Progenitor cell of endocrine pancreas (in vitro differentiated cells): ENCODE measurements around the gene RAB31. TPM values are rescaled to one million over a fixed set of nuclear protein-coding genes. Genes with fewer than 3 reads are reported as not detected.

Experiments used
- DNase-seq: peaks from one replicate; pipeline ENCODE4 v3.0.0; 2021; ENCODE audit warnings: low spot score; ENCODE audit not compliant: unreplicated experiment
- H3K27ac Mint-ChIP-seq: 2 replicates; pipeline ENCODE4 v1.8.0; 2021; ENCODE audit warnings: mild to moderate bottlenecking, moderate library complexity, mixed read lengths
- H3K27me3 Mint-ChIP-seq: 2 replicates; pipeline ENCODE4 v1.8.0; 2021; ENCODE audit warnings: mixed read lengths
- H3K36me3 Mint-ChIP-seq: 2 replicates; pipeline ENCODE4 v1.8.0; 2022; ENCODE audit warnings: mixed read lengths; ENCODE audit not compliant: insufficient read depth
- H3K4me1 Mint-ChIP-seq: 2 replicates; pipeline ENCODE4 v1.8.0; 2021; ENCODE audit warnings: low read depth, mixed read lengths
- H3K4me3 Mint-ChIP-seq: 2 replicates; pipeline ENCODE4 v1.8.0; 2021; ENCODE audit warnings: low read depth, mild to moderate bottlenecking, moderate library complexity, mixed read lengths
- H3K9me3 Mint-ChIP-seq: 2 replicates; pipeline ENCODE4 v1.8.0; 2021; ENCODE audit warnings: low read depth, mixed read lengths
- CTCF ChIP-seq: fragments of 200-600 bp; sonication (generic); IDR thresholded peaks from one replicate; pipeline ENCODE4 v1.5.0; 2021; ENCODE audit warnings: antibody characterized with exemption, mild to moderate bottlenecking; ENCODE audit not compliant: unreplicated experiment
- total RNA-seq: library from RNA; stranded (reverse); gene quantifications from 2 replicates; pipeline ENCODE4 v1.2.1, GENCODE V29; 2021

Gene RAB31
- total RNA-seq, 1 donor from 2014 or later: 2.9 TPM

GRCh38 chr18:9846162-9846925 is 138.2 kb downstream of the RAB31 start:
- H3K9me3 Mint-ChIP-seq: no peaks in the 10 kb centered on the region
- TF ChIP-seq CTCF: no peak
- H3K4me1 Mint-ChIP-seq: no peaks in the 10 kb centered on the region
- H3K36me3 Mint-ChIP-seq: no peaks in the 10 kb centered on the region
- H3K27ac Mint-ChIP-seq: no peak overlapping the region
- no peak overlapping the region for H3K4me3 Mint-ChIP-seq
- no peak for DNase-seq
- peaks cover 3% of the 10 kb centered on the region for H3K27me3 Mint-ChIP-seq

GRCh38 chr18:9848170-9848879 is 140.2 kb downstream of the RAB31 start:
- TF ChIP-seq CTCF: no peak
- DNase-seq: no peak
- Mint-ChIP-seq H3K4me3 (no peak overlapping the region), H3K9me3 (peaks cover 5% of the 10 kb centered on the region), H3K27me3 (peaks cover 3% of the 10 kb centered on the region), H3K27ac (no peak overlapping the region), H3K4me1 (no peaks in the 10 kb centered on the region), H3K36me3 (peaks cover 1% of the 10 kb centered on the region)

- no peak for TF ChIP-seq CTCF
- Mint-ChIP-seq H3K4me3 (no peak overlapping the region), H3K27me3 (peaks cover 3% of the 10 kb centered on the region), H3K36me3 (peaks cover 1% of the 10 kb centered on the region), H3K4me1 (no peaks in the 10 kb centered on the region), H3K9me3 (peaks cover 7% of the 10 kb centered on the region), H3K27ac (peak overlapping the region; percentile 51)
- no peak for DNase-seq
These were observed 141.5 kb downstream of the RAB31 start for GRCh38 chr18:9849407-9850283.

GRCh38 chr18:9850309-9850708 is 142.2 kb downstream of the RAB31 start:
- Mint-ChIP-seq H3K4me1 (no peaks in the 10 kb centered on the region), H3K9me3 (peaks cover 7% of the 10 kb centered on the region), H3K4me3 (no peak overlapping the region), H3K36me3 (peaks cover 1% of the 10 kb centered on the region), H3K27me3 (peaks cover 3% of the 10 kb centered on the region), H3K27ac (no peak overlapping the region)
- no peak for TF ChIP-seq CTCF
- DNase-seq: no peak

GRCh38 chr18:9851511-9851910 is 143.4 kb downstream of the RAB31 start:
- Mint-ChIP-seq H3K36me3 (peaks cover 1% of the 10 kb centered on the region), H3K4me3 (no peak overlapping the region), H3K27ac (no peak overlapping the region), H3K4me1 (no peaks in the 10 kb centered on the region), H3K9me3 (peaks cover 7% of the 10 kb centered on the region), H3K27me3 (peaks cover 3% of the 10 kb centered on the region)
- no peak for TF ChIP-seq CTCF
- DNase-seq: no peak
